NCI-H1694 treated with DMSO at 0.1 percent for 48 hours (cell line): Measurements from ENCODE around the gene WWP2.
"Not testable (repeated sequence)": the region's sequence is repeated elsewhere in the genome, so short reads cannot be mapped to it uniquely, and the experiment has no call there.

Source experiments
- DNase-seq: peaks from one replicate; lab custom pipeline; 2025; lab: John Stamatoyannopoulos, UW

The WWP2 gene

DNA sequence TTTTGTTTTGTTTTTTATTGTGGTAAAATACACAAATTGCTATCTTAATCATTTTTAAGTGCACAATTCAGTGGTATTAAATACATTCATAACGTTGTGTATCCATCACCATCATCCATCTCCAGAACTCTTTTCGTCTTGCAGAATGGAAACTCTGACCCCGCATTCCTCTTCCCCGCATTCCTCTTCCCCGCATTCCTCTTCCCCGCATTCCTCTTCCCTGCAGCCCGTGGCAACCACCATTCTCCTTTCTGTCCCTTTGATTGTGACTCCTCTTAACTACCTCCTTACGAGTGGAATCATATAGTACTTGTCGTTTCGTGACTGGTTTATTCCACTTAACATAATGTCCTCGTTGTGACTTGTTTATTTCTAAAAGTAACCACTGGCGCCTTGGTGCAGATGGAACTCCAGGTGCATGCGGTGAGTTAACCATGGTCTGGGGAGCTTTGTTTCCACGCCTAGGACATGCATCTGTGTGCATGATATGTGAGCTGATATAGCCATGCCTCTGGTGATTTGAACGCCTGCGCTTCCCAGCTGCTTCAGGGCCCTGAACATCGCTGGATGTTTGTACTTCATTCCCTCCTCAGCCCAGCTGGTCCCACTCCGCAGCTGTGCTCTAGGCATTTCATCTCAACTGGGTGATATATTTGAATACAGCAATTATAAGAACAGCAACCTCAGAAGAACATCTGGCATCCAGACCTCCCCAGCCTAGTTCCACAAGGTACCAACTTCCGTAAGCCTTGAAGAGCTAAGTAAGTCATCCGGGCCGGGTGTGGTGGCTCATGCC is 181.3 kb downstream of the WWP2 start:
- peak; percentile 6 for DNase-seq

DNA sequence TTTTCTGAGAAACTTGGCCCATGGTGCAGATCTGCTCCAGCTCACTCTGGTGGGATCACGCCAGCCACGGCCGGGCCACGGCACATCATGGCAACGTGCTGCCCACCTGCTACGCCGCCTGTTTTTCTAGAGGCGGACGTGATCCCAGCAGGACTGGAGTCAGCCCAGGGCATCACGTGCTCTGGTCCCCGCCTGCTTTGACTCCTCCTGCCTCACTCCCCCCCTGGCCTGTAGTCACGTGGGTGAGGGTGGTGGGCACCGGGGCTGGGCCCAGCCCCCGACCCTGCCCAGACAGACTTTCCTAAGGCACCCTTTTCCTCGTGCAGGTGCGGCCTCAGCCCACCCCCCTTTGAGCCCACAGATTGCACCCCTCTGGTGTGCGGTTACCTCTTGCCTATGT is 188.3 kb downstream of the WWP2 start:
- DNase-seq, result not testable (repeated sequence)

DNA sequence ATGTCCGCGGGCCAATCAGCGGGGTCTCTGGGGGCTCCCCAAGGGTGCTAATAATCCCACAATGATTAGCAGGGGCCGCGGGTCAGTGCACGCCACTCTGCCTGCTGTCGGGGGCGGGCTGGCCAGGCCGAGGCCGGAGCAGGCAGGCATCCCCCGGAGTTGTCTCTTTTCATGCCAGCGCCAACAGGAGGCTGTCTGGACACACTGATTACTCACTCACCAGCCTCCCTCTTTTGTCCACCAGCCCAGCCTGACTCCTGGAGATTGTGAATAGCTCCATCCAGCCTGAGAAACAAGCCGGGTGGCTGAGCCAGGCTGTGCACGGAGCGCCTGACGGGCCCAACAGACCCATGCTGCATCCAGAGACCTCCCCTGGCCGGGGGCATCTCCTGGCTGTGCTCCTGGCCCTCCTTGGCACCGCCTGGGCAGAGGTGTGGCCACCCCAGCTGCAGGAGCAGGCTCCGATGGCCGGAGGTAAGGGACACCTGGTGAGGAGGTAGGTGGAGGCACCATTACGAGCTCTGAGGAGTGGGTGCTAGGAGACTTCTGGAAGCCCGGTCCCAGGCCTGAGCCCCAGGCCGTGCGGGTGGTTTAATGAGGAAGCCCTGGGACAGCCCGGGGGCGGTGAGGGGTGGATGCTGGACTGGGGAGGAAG is 189.0 kb downstream of the WWP2 start, which contains the start of gene CLEC18A:
Gene CLEC18A (plus strand): TSS at position 318 of the 655 bp plus-strand sequence. CDS start 33 bp downstream, at position 351.
- not testable (repeated sequence) for DNase-seq

DNA sequence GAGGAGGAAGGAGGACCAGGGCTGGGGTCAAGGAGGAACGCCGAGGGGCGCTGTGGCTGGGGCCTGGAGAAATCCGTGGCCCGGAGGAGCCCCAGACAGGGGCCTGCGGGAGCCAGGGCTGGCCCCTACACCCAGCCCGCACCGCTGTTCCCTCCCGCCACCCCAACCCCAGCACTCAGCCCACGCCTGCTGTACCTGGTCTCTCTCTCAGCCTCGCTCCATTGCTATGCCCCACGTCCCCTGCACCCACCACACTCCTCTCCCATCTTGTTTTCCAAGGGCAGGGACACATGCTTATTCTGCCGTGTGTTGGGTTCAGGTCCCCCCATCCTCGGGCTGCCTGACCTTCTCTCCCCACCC is 189.5 kb downstream of the WWP2 start:
- DNase-seq, result not testable (repeated sequence)

DNA sequence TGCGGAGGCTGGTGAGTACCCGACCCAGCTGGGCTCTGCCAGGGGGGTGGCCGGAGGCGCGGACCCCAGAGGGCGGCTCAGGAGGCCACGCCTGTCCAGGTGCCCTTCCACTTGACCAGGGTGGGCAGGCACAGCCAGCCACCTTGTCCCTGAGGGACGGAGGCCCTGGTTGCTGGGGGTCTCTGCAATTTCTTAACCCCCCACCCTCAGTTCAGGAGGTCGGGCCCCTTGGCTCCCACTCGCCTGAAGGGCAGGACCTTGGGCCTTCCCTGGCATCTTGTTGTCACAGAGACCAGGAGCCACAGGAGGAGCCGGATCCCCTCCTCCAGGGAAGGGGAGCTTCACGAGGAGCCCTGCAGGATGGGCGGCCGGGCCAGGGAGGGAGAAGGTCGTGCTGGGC is 190.0 kb downstream of the WWP2 start:
- DNase-seq, result not testable (repeated sequence)

DNA sequence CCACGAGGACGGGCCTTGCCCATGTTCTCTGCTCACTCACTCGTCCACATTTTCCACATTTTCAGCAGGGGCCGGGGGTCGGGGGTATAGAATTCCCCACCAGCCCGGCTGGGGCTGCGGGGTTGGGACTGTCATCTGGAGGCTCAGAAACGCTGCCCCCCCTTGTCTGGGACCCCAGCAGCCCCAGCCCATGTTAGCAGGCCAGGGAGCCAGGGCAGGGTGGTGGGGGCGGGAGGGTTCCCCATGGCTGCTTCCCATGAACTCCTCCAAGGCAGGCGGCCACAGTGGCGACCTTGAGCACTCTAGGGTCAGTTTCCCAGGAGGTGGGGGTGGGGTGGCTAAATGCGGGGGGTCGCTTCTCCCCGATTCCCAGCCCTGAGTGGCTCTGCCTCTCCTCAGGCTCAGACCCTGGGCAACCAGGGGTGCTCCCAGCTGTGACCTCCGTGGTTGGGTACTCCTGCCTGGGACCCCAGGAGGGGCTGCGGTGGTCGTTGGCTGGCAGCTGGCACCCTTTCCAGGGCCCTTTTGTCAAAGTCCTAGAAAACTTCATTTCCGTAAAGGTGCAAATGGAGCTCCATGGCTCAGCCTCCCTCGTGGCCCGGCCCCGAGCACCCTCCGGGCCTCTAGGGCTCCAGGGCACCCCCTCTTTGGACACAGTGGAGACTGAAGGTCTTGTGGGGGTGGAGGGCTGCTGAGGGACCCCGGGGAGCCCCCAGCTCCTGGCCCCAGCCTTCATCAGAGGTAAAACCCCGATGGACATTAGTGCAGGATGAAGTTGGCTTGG is 190.6 kb downstream of the WWP2 start:
- not testable (repeated sequence) for DNase-seq

DNA sequence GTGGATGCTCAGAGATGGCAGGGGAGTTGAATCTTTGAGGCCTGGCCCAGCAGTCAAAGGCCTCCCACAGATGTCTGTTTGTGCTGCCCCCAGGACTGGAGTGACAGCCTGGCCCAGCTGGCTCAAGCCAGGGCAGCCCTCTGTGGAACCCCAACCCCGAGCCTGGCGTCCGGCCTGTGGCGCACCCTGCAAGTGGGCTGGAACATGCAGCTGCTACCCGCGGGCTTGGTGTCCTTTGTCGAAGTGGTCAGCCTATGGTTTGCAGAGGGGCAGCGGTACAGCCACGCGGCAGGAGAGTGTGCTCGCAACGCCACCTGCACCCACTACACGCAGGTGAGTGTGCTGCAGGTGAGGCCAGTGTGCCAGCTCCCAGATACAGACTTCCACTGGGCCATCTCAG is 192.1 kb downstream of the WWP2 start:
- not testable (repeated sequence) for DNase-seq

DNA sequence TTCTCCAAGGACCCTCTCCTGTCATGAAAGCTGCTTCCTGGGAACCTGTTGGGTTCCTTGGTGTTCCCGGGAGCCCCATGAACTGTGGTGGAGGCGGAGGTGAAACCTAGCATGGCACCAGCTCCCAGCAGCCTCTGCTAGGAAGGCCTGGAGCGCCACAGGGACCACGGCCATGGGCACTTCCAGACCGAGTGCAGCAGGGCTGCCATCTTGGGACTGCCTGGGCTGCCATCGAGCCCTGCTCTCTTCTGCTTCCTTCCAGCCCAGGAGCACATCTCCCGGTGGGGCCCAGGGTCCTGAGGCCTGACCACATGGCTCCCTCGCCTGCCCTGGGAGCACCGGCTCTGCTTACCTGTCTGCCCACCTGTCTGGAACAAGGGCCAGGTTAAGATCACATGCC is 201.2 kb downstream of the WWP2 start:
- not testable (repeated sequence) for DNase-seq

DNA sequence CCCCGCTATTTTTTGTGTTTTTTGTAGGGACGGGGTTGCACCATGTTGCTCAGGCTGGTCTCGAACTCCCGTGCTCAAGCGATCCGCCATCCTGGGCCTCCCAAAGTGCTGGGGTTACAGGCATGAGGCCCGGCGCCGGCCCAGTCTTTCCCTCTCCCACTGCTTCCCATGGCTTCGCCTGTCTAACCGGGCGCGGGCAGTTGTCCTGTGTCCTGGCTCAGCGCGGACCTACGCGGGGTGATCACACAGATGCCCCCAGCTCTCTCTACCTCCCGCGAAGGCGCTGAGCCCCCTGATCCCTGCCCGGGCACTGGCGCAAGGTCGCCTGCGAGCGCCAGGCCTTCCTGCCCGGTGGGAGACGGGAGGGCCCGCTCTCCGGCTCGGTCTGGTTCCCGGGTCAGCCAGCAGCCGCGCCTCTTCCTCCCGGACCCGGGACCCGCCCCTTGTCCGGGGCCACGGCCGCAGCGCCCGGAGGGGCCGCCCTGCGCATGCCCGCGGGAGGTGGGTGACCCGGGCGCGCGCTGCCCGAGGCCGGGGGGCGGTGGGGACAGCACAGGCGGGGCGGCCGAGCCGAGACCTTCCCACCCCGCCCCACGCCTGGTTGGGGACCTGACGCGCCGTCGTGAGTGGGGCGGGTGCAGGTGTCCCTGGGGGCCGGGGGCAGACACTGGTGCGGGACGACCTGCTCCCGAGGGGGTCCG is 203.0 kb downstream of the WWP2 start:
- DNase-seq, result not testable (repeated sequence)

DNA sequence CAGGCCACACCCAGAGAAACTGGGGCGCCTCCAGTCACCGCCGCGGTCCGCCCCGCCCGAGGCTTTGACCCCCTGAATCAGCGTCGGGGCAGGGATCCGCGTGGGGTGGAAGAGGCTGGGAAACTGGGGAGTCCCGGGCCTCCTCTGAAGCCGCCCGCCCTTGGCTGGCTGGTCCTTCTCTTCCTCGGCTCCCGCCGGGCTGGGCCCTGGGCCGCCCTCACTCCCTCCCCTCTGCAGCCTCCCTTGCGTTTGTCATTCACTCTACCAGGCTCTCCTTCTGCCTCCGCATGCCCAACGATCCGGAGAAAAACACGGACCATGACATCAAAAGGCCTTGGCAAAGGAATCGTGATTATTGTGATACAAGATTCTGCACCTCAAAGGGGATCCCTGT is 203.5 kb downstream of the WWP2 start:
- not testable (repeated sequence) for DNase-seq

DNA sequence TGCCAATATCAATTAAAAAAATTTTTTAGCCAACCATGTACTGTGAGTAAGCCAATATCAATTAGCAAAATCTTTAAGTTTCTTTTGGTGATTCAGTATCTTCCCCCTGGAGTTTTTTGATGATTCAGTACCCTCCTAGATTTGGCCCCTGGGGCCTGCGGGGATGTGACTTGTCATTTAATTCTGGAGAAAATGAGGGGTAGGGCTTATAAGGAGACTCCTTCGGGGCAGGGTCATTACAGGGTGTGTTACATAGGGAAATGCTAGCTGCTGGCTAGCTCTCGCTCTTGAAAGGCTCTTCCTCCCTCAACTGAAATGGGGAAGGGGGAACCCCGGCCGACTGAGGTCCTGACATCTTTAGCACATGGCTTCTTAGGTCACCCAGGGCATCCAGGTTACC is 205.6 kb downstream of the WWP2 start:
- DNase-seq, result not testable (repeated sequence)

DNA sequence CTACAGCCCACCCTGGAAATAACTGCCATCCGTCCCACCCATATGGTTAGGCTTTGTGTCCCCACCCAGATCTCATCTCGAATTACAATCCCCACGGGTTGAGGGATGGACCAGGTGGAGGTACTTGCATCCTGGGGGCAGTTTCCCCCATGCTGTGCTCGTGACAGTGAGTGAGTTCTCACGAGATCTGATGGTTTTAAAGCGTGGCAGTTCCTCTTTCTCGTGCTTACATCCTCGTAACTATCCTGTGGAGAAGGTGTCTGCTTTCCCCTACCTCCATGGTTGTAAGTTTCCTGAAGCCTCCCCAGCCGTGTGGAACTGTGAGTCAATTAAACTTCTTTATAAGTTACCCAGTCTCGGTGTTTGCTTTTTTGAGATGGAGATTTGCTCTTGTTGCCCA is 206.0 kb downstream of the WWP2 start:
- DNase-seq, result not testable (repeated sequence)

DNA sequence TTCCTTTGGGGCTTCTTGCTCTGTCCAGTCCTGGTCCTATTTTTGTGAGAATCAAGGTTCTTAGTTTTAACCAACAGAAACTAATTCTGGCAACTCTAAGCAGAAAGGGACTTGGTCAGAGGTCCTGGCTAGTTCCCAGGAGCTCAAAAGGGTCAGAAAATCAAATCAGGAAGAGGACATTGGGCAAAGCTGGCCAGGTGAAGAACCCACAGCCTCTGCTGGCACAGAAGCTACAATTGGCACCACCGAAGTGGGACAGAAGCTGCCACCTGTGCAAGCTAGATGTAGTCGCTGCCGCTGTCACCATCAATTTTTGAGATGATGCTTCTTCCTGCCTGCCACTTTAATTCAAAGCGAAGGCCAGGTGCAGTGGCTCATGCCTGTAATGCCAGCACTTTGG is 207.5 kb downstream of the WWP2 start:
- not testable (repeated sequence) for DNase-seq

DNA sequence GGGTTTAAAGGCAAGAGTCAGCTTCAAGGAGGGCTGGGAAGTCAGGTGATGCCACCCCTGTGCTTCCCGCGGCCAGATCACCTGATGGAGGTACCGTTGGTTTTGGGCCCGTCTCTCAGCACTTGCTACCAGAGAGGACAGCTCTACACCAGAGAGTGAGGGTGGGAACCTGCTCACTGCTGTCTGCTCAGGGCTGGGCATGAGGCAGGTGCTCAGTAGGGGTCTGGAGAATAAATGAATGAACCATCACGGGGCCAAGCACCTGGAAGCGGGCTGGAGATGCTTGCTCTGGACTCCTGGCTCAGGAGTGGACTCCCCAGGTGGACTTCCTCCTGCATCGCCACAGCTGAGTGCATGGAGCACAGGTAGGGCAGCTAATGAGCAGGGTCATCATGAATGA is 210.0 kb downstream of the WWP2 start:
- not testable (repeated sequence) for DNase-seq

DNA sequence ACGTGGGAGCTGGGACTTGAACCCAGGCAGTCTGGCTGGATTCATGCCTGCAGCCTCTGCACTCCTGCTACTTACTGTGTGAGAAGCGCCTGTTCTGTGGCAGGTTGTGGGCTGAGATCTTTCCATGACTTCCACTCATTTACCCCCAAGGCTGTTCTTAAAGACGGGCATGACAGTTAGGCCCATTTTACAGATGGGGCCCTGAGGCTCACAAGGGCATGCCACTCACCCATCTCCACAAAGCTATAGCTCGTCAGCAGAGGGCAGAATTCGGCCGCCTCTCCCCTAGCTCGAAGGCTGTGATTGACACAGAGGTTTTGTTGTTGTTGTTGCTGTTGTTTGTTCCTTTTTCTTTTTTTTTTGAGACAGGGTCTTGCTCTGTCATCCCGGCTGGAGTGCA is 210.8 kb downstream of the WWP2 start:
- not testable (repeated sequence) for DNase-seq

DNA sequence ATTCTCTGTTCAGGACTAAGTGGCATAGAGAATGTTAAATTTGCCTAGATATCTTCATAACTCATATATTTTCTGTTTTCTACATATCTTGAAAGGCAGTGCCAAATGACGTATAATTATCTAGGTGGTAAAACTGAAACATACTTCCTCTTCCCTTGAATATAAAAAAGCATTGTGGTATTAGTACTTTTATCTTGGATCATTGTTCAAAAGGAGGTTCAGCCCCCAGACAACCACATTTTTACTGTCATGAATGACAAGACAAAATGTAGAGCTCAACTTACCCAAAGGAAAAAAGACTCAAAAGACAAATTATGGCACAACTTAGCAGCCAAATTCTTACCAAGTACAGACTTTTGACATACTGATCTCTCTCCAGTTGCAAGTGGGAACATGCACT is 223.1 kb downstream of the WWP2 start:
- DNase-seq, result not testable (repeated sequence)
